ENCODE data around the gene TTC31. TPM values are rescaled to one million over a fixed set of nuclear protein-coding genes. Genes with fewer than 3 reads are reported as not detected.

The TTC31 gene
- total and polyA plus RNA-seq, 8 donors = 4.7 to 91.2 (median 11.1) TPM

GRCh38 chr2:74522516-74522915 is 39.6 kb downstream of the TTC31 start:
- Histone ChIP-seq H3K4me1 (peaks cover 0 to 14% (median 3%) of the 10 kb centered on the region in 4 donors), H3K27me3 (peaks cover 0 to 35% (median 25%) of the 10 kb centered on the region in 3 donors), H3K4me3 (no peak overlapping the region), H3K36me3 (peaks cover 16 to 24% (median 20%) of the 10 kb centered on the region in 4 donors), H3K9me3 (no peaks in the 10 kb centered on the region), H3K27ac (no peak overlapping the region)
- 72 to 89% (median 82%) methylated on average over 2 to 3 of the region's 3 CpGs for WGBS, 5 donors
- intact Hi-C loops (cut with DNase I; ENCODE audit: low total_unique reads) = no loop called here
- no peak for DNase-seq
- TF ChIP-seq, protein P1, sequence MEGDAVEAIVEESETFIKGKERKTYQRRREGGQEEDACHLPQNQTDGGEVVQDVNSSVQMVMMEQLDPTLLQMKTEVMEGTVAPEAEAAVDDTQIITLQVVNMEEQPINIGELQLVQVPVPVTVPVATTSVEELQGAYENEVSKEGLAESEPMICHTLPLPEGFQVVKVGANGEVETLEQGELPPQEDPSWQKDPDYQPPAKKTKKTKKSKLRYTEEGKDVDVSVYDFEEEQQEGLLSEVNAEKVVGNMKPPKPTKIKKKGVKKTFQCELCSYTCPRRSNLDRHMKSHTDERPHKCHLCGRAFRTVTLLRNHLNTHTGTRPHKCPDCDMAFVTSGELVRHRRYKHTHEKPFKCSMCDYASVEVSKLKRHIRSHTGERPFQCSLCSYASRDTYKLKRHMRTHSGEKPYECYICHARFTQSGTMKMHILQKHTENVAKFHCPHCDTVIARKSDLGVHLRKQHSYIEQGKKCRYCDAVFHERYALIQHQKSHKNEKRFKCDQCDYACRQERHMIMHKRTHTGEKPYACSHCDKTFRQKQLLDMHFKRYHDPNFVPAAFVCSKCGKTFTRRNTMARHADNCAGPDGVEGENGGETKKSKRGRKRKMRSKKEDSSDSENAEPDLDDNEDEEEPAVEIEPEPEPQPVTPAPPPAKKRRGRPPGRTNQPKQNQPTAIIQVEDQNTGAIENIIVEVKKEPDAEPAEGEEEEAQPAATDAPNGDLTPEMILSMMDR (IDR thresholded peaks at IDR 0.05) = no peak
- TF ChIP-seq EP300 (IDR thresholded peaks at IDR 0.05) (no peak), POLR2A (IDR thresholded peaks at IDR 0.05) (no peak), POLR2AphosphoS5 (IDR thresholded peaks at IDR 0.05) (no peak)

- H3K36me3 ChIP-seq = peaks cover 23 to 31% (median 29%) of the 10 kb centered on the region in 4 donors
- no peak for DNase-seq
- H3K27me3 ChIP-seq = peaks cover 0 to 20% (median 10%) of the 10 kb centered on the region in 3 donors
- no peak overlapping the region for H3K4me3 ChIP-seq
- TF ChIP-seq POLR2AphosphoS5 (IDR thresholded peaks at IDR 0.05) = no peak
- TF ChIP-seq, protein P1 (IDR thresholded peaks at IDR 0.05) = no peak
- no peak for TF ChIP-seq EP300 (IDR thresholded peaks at IDR 0.05)
- no peak for TF ChIP-seq POLR2A (IDR thresholded peaks at IDR 0.05)
- H3K9me3 ChIP-seq = no peaks in the 10 kb centered on the region
- intact Hi-C loops (cut with DNase I; ENCODE audit: low total_unique reads) = no loop called here
- H3K27ac ChIP-seq = no peak overlapping the region
- H3K4me1 ChIP-seq = peaks cover 14 to 29% (median 18%) of the 10 kb centered on the region in 4 donors
- 83 to 89% (median 88%) methylated on average over 8 to 9 of the region's 9 CpGs for WGBS, 5 donors
Observed at GRCh38 chr2:74524005-74524404, 41.1 kb downstream of the TTC31 start.

- Histone ChIP-seq H3K4me1 (peaks cover 15 to 31% (median 18%) of the 10 kb centered on the region in 4 donors), H3K4me3 (no peak overlapping the region), H3K36me3 (peaks cover 23 to 31% (median 29%) of the 10 kb centered on the region in 4 donors), H3K27ac (no peak overlapping the region), H3K9me3 (no peaks in the 10 kb centered on the region), H3K27me3 (peaks cover 0 to 9% (median 0%) of the 10 kb centered on the region in 3 donors)
- intact Hi-C loops (cut with DNase I; ENCODE audit: low total_unique reads) = no loop called here
- WGBS, 5 donors = 89 to 94% (median 93%) methylated on average over 10 of the region's 10 CpGs
- DNase-seq = no peak
- TF ChIP-seq POLR2AphosphoS5 (IDR thresholded peaks at IDR 0.05) (no peak), POLR2A (IDR thresholded peaks at IDR 0.05) (no peak), EP300 (IDR thresholded peaks at IDR 0.05) (no peak)
- TF ChIP-seq, protein P1 (IDR thresholded peaks at IDR 0.05) = no peak
Observed at GRCh38 chr2:74524955-74525716, 42.3 kb downstream of the TTC31 start.

DNA sequence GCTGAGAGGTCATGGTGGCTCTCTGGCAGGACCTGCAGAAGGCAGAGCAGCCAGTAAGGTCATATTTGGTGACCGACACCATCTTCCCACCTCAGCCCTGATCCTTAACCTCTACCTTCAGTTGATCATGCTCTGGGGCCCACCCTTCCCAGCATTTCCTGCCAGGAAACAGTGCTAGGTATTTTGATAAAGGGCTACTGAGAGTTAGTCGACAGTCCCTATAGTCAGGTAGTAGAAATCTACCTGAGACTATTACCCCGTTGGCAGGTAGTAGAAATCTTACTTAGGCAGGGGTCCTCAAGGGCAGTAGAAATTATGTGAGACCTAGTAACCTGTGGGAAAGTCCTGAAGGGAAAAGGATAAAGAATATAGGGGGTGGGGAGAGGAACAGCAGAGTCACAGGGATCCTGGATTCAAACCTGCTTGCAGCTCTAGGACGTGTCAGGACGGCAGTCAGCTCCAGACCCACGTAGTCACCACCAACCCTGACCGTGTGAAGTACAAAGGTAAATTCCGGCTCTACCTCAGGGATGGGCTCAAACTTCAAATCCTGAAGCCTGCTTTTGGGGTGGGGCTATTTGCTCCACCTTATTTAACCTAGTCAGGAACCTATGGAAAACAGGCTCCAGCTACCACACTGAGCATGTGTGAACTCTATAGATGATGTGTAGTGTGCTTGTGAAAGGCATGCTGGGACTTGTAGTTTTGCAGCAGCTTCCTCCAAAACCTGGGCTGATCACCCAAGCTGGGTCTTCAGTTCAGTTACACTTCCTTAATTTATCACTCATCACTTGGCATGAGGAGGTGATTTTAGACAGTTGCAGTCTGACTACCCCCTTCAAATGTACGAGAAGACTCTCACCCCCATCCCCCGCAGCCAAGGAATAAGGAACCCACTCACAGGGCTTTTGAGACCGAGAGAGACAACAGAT is 43.1 kb downstream of the TTC31 start, which contains the start of gene DQX1:
Gene DQX1, minus strand, starts transcription at position 515 of the 932 bp plus-strand sequence. Its CDS starts 502 bp downstream, at position 13.
- Histone ChIP-seq H3K4me1 (peaks cover 20 to 38% (median 25%) of the 10 kb centered on the region in 4 donors), H3K27ac (peak within 1 kb of the TSS in 1 of 5 donors; percentile 15), H3K27me3 (peaks cover 0 to under 1% (median 0%) of the 10 kb centered on the region in 3 donors), H3K9me3 (no peaks in the 10 kb centered on the region), H3K4me3 (peak within 1 kb of the TSS in 1 of 4 donors; percentile 4), H3K36me3 (peaks cover 23 to 31% (median 29%) of the 10 kb centered on the region in 4 donors)
- TF ChIP-seq POLR2AphosphoS5 (IDR thresholded peaks at IDR 0.05) = peak in 1 of 3 donors; percentile 23
- TF ChIP-seq POLR2A (IDR thresholded peaks at IDR 0.05) = no peak
- 55 to 71% (median 67%) methylated on average over 11 of the region's 11 CpGs for WGBS, 5 donors
- intact Hi-C loops (cut with DNase I; ENCODE audit: low total_unique reads) = no loop called here
- DNase-seq = peak in 1 of 2 donors; percentile 89

Data from stomach (tissue), 9 donors.